NCI-H2029 (cell line): Measurements from ENCODE around the gene CALM3.

ENCODE experiments used
- DNase-seq: peaks from one replicate; lab custom pipeline; 2025; lab: John Stamatoyannopoulos, UW

Gene CALM3

GRCh38 chr19:46635920-46636761, 35.0 kb downstream of the CALM3 start, which contains the start of gene GNG8:
GNG8 (minus strand) TSS chr19:46636202; CDS start chr19:46634682, 1,520 bp downstream.
- no peak for DNase-seq

DNA sequence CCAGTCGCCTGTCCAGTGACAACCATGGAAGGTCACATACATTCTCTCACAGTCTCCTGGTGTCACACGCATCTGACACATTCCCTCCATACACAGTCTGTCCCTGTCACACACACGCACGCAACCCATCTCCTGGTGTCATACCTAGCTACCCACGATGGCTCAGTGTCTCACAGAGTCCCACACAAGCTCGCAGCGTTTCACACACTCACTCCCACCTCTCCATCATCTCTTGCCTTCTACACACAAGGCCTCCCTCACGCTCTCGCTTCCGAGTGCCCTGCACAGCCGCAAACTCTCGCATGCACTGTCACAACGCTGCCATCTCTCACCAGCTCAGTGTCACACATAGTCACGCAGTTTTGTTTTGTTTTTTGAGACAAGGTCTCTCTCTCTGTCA, 36.1 kb downstream of the CALM3 start:
- no peak for DNase-seq

DNA sequence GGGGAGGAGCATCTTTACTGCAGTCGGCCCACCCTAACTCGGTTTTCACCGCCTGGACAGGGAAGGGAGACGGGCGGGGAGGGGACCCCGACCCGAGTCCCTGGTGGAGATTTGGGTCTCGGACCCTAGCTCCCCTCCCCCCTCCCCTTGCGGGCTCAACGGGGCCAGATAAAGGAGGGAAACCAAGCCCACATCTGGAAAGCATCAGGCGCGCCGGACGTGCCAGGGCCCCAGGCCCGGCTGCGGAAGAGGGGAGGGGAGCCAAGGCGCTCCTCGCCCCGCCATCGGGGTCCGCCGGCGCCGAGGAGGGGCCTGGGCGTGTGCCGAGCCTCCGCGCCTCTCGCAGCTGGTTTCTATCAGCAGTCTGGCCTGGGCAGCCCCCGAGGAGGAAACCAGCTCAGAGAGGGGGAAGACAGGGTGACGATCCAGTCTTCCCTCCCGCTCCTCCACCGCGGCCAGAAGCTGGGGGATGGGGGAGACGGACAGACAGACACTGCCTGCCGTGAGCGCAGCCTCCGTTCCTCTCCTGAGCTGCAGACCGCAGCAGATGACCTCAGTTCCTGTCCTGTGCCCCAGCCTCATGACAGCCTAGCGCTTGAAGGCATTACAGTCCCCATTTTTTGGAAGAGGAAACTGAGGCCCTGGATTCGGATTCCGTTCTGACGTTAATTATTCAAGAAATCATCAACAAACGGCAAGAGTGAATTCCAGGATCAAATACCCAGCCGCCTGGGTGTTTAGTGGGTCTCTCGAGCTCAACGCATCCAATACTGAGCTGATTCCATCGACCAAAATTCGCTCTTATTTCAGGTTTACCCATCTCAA, 38.4 kb downstream of the CALM3 start:
- DNase-seq = no peak

- DNase-seq = no peak
These were observed 39.5 kb downstream of the CALM3 start for GRCh38 chr19:46640656-46641055.

DNA sequence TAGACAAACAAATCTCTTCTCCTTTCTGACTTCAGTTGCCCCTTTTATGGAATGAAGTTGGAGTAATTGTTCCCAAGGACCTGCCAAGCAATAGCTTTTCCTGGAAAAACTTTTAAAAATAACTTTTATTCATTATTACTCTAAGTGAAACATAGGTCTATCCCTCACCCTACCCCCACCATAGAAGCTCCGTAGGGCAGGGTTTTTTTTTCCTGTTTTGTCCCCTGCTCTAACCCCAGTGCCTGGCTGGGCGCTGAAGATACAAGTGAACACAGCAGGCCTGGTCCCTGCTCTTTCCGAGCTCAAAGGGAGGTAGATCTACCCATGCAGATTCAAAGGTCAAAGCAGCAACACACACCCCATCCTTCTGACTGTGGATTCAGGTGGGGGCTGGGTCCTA, 43.6 kb downstream of the CALM3 start:
- no peak for DNase-seq

- no peak for DNase-seq
These were observed 45.3 kb downstream of the CALM3 start for GRCh38 chr19:46646402-46646801.

GRCh38 chr19:46648060-46648960, 47.2 kb downstream of the CALM3 start:
- DNase-seq = no peak

GRCh38 chr19:46648961-46649960, 48.1 kb downstream of the CALM3 start:
- DNase-seq = no peak

DNA sequence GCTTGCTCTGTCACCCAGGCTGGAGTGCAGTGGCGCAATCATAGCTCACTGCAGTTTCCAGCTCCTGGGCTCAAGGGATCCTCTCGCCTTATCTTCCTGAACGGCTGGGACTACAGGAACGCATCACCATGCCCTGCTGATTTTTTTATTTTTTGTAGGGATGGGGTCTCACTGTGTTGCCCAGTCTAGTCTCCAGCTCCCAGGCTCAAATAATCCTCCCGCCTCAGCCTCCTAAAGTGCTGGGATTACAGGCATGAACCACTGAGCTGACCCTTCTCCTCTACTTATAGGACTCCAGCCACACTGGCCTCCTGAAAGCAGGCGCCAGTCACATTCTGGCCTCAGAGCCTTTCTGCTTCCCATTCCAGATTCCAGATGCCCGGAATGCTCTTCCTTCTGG, 49.3 kb downstream of the CALM3 start:
- no peak for DNase-seq

DNA sequence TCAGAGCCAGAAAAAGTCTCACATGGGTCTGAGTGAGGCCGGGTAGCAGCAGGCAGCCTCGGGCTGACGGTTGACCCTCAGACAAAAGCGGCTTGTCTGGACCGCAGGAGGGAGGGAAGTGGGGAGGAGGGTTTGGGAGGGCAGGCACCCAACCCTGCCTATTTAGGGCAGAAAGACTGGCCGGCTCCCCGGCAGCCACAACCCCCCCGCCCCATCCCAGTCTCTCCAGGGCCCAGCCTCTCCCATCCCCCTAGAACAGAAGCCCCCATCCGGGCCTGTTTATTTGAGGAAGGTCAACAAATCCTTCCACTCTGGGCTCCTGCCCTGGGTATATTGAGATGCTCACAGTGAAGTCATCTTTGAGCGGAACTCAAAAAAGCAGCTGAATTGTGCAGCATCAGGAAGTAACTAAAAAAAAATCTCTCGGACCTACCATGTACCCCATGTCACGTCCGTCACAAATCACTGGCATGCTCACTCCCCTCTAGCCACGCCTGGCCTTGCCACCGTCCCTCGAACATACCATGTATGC, 53.6 kb downstream of the CALM3 start:
- DNase-seq = no peak

GRCh38 chr19:46656541-46656940, 55.4 kb downstream of the CALM3 start:
- no peak for DNase-seq

DNA sequence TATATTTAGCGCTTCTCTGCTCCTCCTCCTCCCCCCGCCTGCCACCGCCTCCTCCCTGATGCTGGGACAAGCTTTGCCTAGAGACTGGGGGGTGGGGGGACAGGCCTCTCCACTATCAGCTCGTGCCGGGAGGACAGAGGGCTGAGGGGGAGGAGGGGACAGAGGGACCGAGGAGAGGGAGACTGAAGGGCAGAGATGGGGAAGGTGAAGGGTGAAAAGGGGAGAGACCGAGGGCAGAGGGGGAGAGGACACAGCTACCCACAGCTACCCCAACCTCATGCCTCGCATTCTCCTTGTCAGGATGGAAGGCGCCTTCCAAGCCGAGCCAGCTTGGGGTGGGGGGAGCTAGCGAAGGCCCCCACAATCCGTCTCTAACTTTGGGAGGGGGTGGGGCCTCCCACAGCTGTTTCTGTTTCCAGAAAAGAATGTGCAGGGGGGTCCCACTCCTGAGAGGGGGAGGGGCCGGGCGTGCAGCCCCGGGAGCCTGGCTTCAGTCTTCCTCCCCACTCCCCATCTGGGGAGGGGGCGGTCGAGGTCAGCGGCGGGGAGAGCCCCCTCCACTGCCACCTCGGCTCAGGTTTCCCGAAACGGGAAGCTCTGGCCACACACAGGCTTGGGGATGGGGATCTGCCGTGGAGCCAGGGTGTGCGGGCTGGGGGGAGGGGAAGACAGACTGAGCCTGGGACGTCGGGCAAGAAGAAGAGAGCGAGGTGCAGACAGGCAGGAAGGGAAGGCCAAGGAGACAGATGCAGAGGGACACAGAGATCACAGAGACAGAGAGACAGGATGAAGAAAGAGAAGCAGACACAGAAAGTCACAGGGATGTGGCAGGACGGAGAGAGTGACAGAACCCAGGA, 58.2 kb downstream of the CALM3 start:
- no peak for DNase-seq

DNA sequence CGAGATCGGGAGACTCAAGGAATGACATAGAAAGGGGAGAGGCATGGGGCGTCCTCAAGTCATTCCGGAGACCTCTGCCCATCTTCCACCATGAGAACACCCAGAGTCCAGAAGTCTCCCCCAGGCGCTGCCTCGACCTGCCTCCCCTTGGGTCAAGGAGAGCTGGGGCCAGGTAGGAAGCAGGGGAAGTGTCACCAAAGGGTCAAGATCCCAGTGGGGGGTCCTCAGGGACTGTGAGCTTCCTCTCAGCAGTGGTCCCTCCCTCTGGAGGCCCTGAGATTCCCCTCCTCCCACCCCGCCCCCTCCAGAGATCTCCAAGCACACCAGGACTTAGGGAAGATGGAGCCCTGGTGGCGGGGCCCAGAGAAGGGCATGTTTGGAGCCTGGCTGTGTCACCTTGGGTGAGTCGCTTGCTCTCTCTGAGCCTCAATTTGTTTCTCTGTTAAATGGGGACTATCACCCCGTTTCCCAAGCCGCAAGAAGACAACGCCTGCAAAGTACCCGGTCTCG, 58.9 kb downstream of the CALM3 start:
- no peak for DNase-seq
